Umbilical cord (tissue), 2 donors: ENCODE results near the gene BTBD2. TPM values are rescaled to one million over a fixed set of nuclear protein-coding genes. Genes with fewer than 3 reads are reported as not detected.
"Not testable (repeated sequence)": the region's sequence is repeated elsewhere in the genome, so short reads cannot be mapped to it uniquely, and the experiment has no call there.

Experiments used
- DNase-seq: peaks from one replicate; pipeline ENCODE4 v3.0.0-alpha.2; 2015; ENCODE audit warnings: low spot score
- total RNA-seq: library from RNA; depleted of rRNA; stranded (reverse); fragments of >200 nt; gene quantifications from one replicate; pipeline ENCODE4 v1.2.3, GENCODE V29; 2014; ENCODE audit warnings: low replicate concordance; ENCODE audit not compliant: insufficient read depth

Gene BTBD2
- total RNA-seq, 1 donor from 2014 or later: 31.8 TPM

- peak; percentile 81 for DNase-seq
Measured at GRCh38 chr19:2016041-2016807, 710 bp upstream of the BTBD2 start.

- no peak for DNase-seq
Measured at GRCh38 chr19:2014731-2015607, 545 bp downstream of the BTBD2 start.

GRCh38 chr19:2014131-2014571, 1.4 kb downstream of the BTBD2 start:
- DNase-seq: no peak

GRCh38 chr19:2013683-2013961, 1.9 kb downstream of the BTBD2 start:
- no peak for DNase-seq

GRCh38 chr19:2012941-2013682, 2.4 kb downstream of the BTBD2 start:
- no peak for DNase-seq

GRCh38 chr19:2011169-2011568, 4.3 kb downstream of the BTBD2 start:
- DNase-seq: no peak

- DNase-seq: no peak
Measured at GRCh38 chr19:2010135-2010668, 5.3 kb downstream of the BTBD2 start.

GRCh38 chr19:2003874-2004273, 11.6 kb downstream of the BTBD2 start:
- DNase-seq: no peak

- no peak for DNase-seq
Measured at GRCh38 chr19:1999856-2000515, 15.5 kb downstream of the BTBD2 start.

GRCh38 chr19:1998712-1999708, 16.5 kb downstream of the BTBD2 start:
- no peak for DNase-seq

- DNase-seq: no peak
Measured at GRCh38 chr19:1997353-1998233, 17.9 kb downstream of the BTBD2 start.

GRCh38 chr19:1992759-1993260, 22.7 kb downstream of the BTBD2 start:
- DNase-seq: no peak

- DNase-seq: no peak
Measured at GRCh38 chr19:1991018-1991913, 24.2 kb downstream of the BTBD2 start.

- no peak for DNase-seq
Measured at GRCh38 chr19:1990230-1991017, 25.1 kb downstream of the BTBD2 start.

GRCh38 chr19:1989513-1990229, 25.8 kb downstream of the BTBD2 start:
- DNase-seq: no peak

GRCh38 chr19:1988464-1988863, 27.1 kb downstream of the BTBD2 start:
- DNase-seq: not testable (repeated sequence)
